ENCODE data around the gene TSPO. TPM values are rescaled to one million over a fixed set of nuclear protein-coding genes. Genes with fewer than 3 reads are reported as not detected.

TSPO gene
- total RNA-seq, 1 donor from 2014 or later, result 115 TPM

DNA sequence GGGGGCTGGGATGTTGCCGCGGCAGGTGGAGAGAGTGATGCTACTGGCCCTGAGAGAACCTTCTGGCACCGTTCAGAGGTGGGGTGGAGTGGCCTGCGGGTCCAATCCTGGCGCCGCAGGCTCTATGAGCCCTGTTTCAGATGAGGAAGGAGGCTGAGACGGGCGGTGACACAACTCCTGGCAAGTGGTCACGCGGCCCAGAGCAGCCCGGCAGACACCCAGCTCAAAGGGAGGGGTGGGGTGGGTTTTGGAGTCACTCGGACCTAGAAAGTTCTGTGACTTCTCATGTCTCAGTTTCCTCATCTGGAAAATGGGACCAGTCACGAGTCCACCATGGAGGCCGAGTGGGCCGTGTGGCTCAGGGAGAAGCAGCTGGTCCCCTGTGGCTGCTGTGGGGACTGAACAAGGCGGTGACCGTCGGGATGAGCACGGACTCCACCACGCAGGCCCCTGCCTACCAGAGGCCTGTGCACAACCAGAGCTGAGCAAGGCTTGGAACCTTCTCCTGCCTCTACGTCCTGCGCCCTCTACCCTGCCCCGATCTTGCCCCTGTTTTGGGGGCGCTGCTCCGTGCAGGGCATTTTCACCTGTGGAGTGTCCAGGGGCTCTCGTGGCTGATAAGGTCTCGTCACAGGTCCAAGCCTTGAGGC is 3.7 kb downstream of the TSPO start:
- H3K27me3 Mint-ChIP-seq (ENCODE audit: insufficient read depth), result no peaks in the 10 kb centered on the region
- no peak overlapping the region for H3K27ac Mint-ChIP-seq
- no peaks in the 10 kb centered on the region for H3K36me3 Mint-ChIP-seq (ENCODE audit: low read depth)
- intact Hi-C loops (cut with micrococcal nuclease), result no loop called here
- H3K9me3 Mint-ChIP-seq, result no peaks in the 10 kb centered on the region
- peaks cover 5% of the 10 kb centered on the region for H3K4me1 Mint-ChIP-seq (ENCODE audit: low read depth)
- no peak overlapping the region for H3K4me3 Mint-ChIP-seq
- DNase-seq (ENCODE audit: low spot score), result no peak

DNA sequence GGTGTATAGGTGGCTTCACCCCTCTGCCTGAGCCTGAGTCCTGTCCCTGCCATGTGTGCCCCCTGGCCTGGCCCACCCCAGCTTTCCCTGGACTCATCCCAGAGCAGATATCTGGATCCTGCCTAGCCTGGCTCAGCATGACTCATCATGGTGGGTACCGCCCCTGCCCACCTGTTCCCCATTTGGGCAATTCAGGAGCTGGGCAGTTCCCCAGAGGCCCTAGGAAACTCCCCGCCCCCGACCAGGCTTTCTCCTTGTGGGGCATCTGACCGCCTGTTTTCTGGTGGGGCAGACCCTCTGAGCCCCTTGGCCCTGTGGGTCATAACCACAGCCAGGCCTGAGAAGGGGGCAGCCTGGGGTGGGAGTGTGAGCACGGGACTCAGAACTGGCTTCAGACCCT is 4.4 kb downstream of the TSPO start:
- Mint-ChIP-seq H3K36me3 (ENCODE audit: low read depth) (peaks cover 3% of the 10 kb centered on the region), H3K27ac (no peak overlapping the region), H3K4me3 (no peak overlapping the region), H3K4me1 (ENCODE audit: low read depth) (peaks cover 4% of the 10 kb centered on the region), H3K27me3 (ENCODE audit: insufficient read depth) (no peaks in the 10 kb centered on the region), H3K9me3 (no peaks in the 10 kb centered on the region)
- intact Hi-C loops (cut with micrococcal nuclease), result no loop called here
- no peak for DNase-seq (ENCODE audit: low spot score)

DNA sequence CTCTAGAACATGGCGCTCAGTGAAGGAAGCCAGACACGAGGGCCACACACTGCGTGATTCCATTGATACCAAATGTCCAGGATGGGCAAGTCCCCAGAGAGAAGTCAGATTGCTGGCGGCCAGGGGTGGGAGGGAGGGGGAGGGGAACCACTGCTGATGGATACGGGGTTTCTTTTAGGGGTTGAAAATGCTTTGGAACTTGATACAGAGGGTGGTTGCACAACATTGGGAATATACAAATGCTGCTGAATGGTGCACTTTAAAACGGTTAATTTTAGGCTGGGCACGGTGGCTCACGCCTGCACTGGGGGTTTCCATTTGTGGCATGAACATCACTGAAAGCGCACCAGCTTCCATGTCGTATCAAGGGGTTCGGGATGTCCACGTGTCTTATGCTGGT is 5.1 kb downstream of the TSPO start:
- H3K27me3 Mint-ChIP-seq (ENCODE audit: insufficient read depth), result no peaks in the 10 kb centered on the region
- intact Hi-C loops (cut with micrococcal nuclease), result no loop called here
- H3K4me1 Mint-ChIP-seq (ENCODE audit: low read depth), result no peaks in the 10 kb centered on the region
- no peaks in the 10 kb centered on the region for H3K9me3 Mint-ChIP-seq
- peaks cover 3% of the 10 kb centered on the region for H3K36me3 Mint-ChIP-seq (ENCODE audit: low read depth)
- no peak overlapping the region for H3K4me3 Mint-ChIP-seq
- no peak for DNase-seq (ENCODE audit: low spot score)
- H3K27ac Mint-ChIP-seq, result no peak overlapping the region

DNA sequence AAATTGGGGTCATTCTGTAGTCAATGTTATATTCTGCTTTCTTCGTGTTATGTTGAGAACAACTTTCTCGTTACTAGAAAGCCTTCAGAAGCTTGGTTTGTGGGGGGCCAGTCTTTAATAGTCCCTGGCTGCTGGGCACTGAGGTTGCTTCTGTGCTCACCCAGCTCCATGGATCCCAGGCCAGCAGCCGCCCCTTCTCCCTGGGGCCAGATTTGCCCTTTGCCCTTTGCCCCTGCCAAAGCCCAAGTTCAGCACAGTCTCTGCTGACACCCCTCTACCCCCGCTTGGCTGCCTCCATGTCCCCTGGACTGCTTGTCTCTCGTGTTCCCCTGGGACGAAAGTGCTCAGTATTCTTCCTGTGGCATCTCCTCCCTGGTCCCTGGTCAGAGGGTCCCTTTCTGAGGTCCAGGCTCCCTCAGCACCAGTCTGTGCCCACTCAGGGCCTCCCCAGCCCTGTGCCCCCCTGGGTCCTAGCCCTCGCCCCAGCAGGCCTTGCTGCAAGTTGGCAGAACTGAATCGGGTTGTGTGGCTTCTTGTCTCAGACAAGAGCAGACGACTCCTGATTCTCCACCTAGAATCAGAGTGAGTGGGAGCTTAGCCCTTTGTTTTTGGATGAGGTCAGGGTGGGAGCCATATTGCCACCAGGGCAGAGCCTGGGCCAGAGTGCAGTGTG is 6.7 kb downstream of the TSPO start:
- H3K36me3 Mint-ChIP-seq (ENCODE audit: low read depth), result peaks cover 3% of the 10 kb centered on the region
- H3K27ac Mint-ChIP-seq, result no peak overlapping the region
- DNase-seq (ENCODE audit: low spot score), result no peak
- no peaks in the 10 kb centered on the region for H3K9me3 Mint-ChIP-seq
- no peaks in the 10 kb centered on the region for H3K4me1 Mint-ChIP-seq (ENCODE audit: low read depth)
- H3K27me3 Mint-ChIP-seq (ENCODE audit: insufficient read depth), result no peaks in the 10 kb centered on the region
- no peak overlapping the region for H3K4me3 Mint-ChIP-seq
- intact Hi-C loops (cut with micrococcal nuclease), result no loop called here

DNA sequence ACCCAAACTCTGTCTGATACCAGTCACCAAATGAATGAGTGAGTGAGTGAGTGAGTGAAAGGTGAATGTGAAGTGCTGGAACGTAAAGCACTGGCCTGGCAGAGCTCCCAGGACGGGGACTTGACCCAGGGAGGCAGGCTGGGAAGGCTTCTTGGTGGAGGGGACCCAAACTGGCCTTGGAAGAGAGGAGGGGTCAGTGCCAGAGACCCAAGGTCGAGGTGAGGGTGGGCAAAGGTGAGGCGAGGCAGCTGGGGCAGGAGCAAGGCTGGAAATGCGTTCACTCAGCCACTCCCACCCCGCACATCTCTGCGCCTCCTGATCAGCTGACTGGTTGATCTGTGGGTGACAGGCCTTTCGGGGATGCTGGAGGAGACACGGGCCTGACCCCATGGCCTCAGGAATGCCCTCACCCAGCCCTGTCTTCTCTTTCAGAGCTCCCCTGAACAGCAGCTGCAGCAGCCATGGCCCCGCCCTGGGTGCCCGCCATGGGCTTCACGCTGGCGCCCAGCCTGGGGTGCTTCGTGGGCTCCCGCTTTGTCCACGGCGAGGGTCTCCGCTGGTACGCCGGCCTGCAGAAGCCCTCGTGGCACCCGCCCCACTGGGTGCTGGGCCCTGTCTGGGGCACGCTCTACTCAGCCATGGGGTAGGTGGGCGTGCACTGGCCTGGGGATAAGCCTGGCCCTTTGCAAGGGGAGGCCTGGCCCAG is 7.6 kb downstream of the TSPO start:
- Mint-ChIP-seq H3K36me3 (ENCODE audit: low read depth) (peaks cover 3% of the 10 kb centered on the region), H3K27ac (no peak overlapping the region), H3K9me3 (no peaks in the 10 kb centered on the region), H3K4me1 (ENCODE audit: low read depth) (no peaks in the 10 kb centered on the region), H3K27me3 (ENCODE audit: insufficient read depth) (no peaks in the 10 kb centered on the region), H3K4me3 (no peak overlapping the region)
- intact Hi-C loops (cut with micrococcal nuclease), result no loop called here
- DNase-seq (ENCODE audit: low spot score), result no peak

DNA sequence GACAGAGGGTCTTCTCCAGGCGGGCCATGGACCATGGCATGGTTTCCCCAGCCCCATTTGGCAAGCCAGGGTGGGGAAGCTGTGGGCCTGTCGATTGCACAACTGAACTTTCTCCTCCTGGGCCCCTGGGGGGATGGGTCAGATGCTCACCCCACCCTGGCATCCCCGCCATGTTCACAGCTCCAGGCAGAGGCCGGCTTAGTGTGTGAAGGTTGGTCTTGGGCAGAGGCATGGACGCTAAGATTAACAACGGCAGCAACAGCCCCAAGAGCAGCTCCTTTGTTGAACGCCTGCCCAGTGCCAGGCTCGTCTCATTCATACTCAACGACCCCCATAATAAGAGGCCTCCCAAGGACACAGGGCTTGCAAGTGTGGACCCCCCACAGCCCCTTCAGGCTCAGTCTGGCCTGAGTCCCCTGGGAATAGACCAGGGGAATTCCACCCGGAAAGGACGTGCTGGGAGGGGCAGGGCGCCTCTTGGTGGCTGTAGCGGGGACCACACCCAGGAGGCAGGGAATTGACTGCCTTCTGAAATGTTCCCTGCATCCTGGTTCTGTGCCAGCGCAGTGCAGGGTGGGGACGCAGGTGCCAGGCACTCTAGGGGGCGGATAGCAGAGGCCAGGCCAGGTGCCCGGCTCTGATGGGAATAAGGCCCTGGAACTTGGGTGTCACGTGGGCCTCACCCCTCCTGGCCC is 8.3 kb downstream of the TSPO start:
- H3K27ac Mint-ChIP-seq, result no peak overlapping the region
- H3K4me1 Mint-ChIP-seq (ENCODE audit: low read depth), result no peaks in the 10 kb centered on the region
- H3K27me3 Mint-ChIP-seq (ENCODE audit: insufficient read depth), result no peaks in the 10 kb centered on the region
- H3K4me3 Mint-ChIP-seq, result no peak overlapping the region
- peaks cover 3% of the 10 kb centered on the region for H3K36me3 Mint-ChIP-seq (ENCODE audit: low read depth)
- intact Hi-C loops (cut with micrococcal nuclease), result no loop called here
- no peaks in the 10 kb centered on the region for H3K9me3 Mint-ChIP-seq
- no peak for DNase-seq (ENCODE audit: low spot score)

DNA sequence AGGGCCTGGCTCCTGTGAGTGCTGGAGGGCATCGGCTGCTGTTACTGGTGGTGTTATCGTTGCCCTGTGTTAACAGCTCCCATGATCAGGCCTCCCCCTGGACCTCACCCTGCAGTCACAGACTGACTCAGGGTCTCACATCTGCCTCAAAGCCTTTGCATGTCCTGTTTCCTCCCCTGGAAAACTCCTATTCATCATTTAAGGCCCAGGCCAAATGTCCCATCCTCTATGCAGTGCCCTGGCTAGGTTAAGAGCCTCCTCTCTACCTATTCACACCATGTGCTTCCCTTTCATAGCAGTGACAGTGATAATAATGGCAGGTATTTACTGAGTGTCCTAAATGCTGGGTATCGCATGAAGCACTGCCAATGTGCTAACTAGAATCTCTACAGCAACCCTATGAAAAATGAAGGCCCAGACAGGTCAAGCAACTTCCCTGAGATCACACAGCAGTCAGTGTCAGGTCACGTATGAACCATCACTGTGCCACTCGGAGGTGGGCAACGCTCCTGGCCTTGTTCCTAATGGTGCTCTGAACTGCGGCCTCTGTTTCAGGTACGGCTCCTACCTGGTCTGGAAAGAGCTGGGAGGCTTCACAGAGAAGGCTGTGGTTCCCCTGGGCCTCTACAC is 9.3 kb downstream of the TSPO start:
- Mint-ChIP-seq H3K9me3 (no peaks in the 10 kb centered on the region), H3K27me3 (ENCODE audit: insufficient read depth) (no peaks in the 10 kb centered on the region), H3K4me1 (ENCODE audit: low read depth) (no peaks in the 10 kb centered on the region), H3K4me3 (no peak overlapping the region), H3K36me3 (ENCODE audit: low read depth) (peaks cover 3% of the 10 kb centered on the region), H3K27ac (no peak overlapping the region)
- DNase-seq (ENCODE audit: low spot score), result no peak
- intact Hi-C loops (cut with micrococcal nuclease), result no loop called here

DNA sequence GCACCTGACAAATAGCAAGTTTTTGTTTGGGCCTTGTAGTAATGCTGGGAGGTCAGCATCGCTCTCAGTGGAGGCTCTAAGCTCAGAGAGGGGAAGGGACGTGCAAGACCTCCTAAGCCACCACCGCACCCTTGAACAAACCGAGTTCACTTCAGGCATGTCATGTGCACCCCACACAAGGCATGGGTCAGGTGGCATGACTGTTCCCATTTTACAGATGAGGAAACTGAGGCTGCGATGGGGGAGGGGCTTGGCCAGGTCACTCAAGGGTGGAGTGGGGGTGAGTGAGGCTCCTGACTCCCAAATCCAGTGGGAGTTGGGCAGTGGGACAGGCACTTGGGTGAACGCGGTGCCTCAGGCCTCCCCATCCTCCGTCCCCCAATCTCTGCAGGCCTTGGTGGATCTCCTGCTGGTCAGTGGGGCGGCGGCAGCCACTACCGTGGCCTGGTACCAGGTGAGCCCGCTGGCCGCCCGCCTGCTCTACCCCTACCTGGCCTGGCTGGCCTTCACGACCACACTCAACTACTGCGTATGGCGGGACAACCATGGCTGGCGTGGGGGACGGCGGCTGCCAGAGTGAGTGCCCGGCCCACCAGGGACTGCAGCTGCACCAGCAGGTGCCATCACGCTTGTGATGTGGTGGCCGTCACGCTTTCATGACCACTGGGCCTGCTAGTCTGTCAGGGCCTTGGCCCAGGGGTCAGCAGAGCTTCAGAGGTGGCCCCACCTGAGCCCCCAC is 11.2 kb downstream of the TSPO start:
- Mint-ChIP-seq H3K27me3 (ENCODE audit: insufficient read depth) (no peaks in the 10 kb centered on the region), H3K4me1 (ENCODE audit: low read depth) (no peaks in the 10 kb centered on the region), H3K36me3 (ENCODE audit: low read depth) (peaks cover 3% of the 10 kb centered on the region), H3K27ac (no peak overlapping the region), H3K9me3 (no peaks in the 10 kb centered on the region), H3K4me3 (no peak overlapping the region)
- no peak for DNase-seq (ENCODE audit: low spot score)
- intact Hi-C loops (cut with micrococcal nuclease), result no loop called here

DNA sequence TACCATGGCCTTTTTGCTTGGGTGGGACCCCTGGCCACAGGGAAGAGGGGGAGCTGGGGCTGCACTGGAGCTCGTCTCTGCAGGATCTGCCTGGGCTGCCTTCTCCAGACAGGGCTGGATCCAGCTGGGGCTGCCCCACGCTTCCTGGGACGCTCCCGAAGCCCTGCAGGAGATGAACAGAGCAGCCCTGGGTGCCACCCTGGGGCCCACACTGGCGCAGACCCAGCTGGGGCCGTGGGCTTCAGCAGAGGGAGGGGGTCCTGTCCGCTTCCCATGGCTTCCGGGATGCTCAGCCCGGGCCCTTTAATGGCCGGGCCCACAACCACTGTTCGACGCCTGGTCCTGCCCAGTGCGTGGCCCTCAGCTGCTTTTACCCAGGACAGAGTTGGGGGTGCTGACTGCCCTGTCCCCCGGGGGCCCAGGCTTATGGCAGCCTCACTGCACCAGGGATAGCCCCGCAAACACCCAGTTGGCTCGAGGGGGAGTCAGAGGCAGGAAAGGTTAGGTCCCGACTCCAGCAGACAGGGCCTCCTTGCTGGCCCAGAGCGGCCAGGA is 12.0 kb downstream of the TSPO start:
- H3K36me3 Mint-ChIP-seq (ENCODE audit: low read depth), result peaks cover 3% of the 10 kb centered on the region
- no peaks in the 10 kb centered on the region for H3K9me3 Mint-ChIP-seq
- no peak overlapping the region for H3K27ac Mint-ChIP-seq
- H3K4me1 Mint-ChIP-seq (ENCODE audit: low read depth), result no peaks in the 10 kb centered on the region
- intact Hi-C loops (cut with micrococcal nuclease), result no loop called here
- H3K27me3 Mint-ChIP-seq (ENCODE audit: insufficient read depth), result no peaks in the 10 kb centered on the region
- H3K4me3 Mint-ChIP-seq, result no peak overlapping the region
- no peak for DNase-seq (ENCODE audit: low spot score)

DNA sequence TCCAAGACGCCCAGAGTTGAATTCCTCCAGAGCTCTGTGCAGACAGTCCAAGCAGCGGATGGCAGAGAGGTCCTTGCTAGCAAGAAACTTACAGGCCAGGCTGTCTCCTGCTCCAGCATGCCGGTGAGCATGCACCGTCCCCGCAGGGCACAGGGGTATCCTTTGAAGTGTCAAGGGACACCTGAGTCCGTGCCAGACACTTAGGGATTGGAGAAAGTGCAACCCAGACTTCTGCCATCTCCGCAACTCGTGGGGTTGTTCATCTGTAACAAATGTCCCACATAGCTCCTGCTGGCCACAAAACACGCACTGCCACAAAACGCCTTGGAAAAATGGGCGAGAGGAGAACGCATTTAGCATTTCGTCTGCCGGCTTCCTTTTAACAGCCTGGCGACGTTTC is 13.3 kb downstream of the TSPO start:
- Mint-ChIP-seq H3K4me1 (ENCODE audit: low read depth) (no peaks in the 10 kb centered on the region), H3K27me3 (ENCODE audit: insufficient read depth) (no peaks in the 10 kb centered on the region), H3K4me3 (no peak overlapping the region), H3K9me3 (no peaks in the 10 kb centered on the region), H3K36me3 (ENCODE audit: low read depth) (peaks cover 6% of the 10 kb centered on the region), H3K27ac (no peak overlapping the region)
- no peak for DNase-seq (ENCODE audit: low spot score)
- intact Hi-C loops (cut with micrococcal nuclease), result no loop called here

DNA sequence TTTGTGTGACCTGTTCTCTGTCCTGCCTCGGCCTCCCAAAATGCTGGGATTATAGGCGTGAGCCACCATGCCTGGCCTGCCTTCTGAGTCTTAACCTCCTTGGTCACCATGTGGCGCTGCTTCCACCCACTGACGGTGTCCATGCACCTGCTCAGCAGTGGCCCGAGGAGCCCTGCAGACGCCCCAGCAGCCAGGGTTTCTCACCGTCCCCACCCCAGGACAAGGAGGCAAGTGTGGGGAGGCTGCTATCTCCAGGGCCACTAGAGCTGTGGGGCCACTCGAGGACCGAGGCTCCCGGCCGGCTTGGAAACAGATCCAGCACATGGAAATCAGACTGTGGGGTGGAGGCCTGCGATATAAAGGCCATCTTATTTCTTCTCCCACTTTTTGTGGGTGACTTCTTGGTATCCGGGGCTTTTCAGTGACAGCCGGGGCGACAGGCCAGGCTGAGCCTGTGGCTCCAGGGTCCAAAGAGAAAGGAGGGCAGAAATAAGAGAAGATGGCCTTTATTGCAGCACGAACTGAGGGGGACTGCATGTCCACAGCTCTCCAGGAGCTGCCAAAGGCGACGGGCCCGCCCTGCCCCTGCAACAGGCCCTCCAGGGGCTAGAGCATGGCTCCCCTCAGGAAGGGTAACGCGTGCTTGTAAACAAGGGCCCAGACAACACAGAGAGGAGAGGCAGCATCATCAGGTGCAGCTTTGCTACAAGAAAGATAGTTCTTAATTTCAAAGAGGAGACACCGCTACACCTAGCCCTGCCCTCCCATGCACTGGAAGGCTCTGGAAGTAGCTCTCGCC is 15.0 kb downstream of the TSPO start:
- DNase-seq (ENCODE audit: low spot score), result no peak
- Mint-ChIP-seq H3K27me3 (ENCODE audit: insufficient read depth) (no peaks in the 10 kb centered on the region), H3K4me3 (no peak overlapping the region), H3K27ac (no peak overlapping the region), H3K9me3 (no peaks in the 10 kb centered on the region), H3K4me1 (ENCODE audit: low read depth) (no peaks in the 10 kb centered on the region), H3K36me3 (ENCODE audit: low read depth) (peaks cover 8% of the 10 kb centered on the region)
- intact Hi-C loops (cut with micrococcal nuclease), result no loop called here

All from activated T-helper 1 cell treated with anti-CD3 and anti-CD28 coated beads, Interleukin-12 subunit alpha, Interleukin-12 subunit beta, Interleukin-2, Interleukin-4 antibody, amounts not matched to agents 30 ng/mL and 10 ng/mL and 1 ng/mL, durations not matched to agents 14 hours and 24 hours and 36 hours (primary cell).